Peyer's patch (tissue), 4 donors: ENCODE data around the gene CACNA2D1.

ENCODE experiments used
- POLR2A ChIP-seq, 2 donors: fragments of 450-650 bp; IDR thresholded peaks; one replicate each; pipeline ENCODE4 v1.5.1; 2017; ENCODE audit warnings: antibody characterized with exemption in 2 of 2, mild to moderate bottlenecking in 2 of 2, moderate library complexity in 2 of 2
- TF ChIP-seq, protein P1 (sequence below), 6 experiments: fragments of 450-650 bp in 4 of 6; fragments of 200-600 bp in 2 of 6; sonication (generic) in 1 of 6; IDR thresholded peaks; one replicate each; pipeline ENCODE4 v1.5.1; 2017 to 2019; ENCODE audit warnings: antibody characterized with exemption in 6 of 6, mild to moderate bottlenecking in 3 of 6, moderate library complexity in 1 of 6

DNA sequence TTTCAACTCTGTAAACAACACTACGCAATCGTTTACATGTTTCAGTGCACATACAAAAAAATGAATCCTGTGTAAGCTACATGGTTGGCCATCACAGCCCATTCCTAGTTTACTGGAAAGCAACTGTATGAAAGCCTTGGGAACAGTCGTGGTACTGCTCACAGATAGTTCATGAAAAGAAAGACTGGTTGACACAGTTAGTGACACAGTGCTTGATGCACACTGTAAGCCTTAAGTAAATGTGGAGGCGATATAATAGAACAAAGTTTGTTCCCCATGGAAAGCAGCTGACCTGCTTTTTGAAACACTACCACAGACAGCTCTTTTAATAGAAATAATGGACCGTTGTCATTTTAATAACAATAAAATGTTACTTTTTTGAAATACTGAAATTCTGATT is 5.1 kb downstream of the CACNA2D1 start:
- TF ChIP-seq, protein P1, sequence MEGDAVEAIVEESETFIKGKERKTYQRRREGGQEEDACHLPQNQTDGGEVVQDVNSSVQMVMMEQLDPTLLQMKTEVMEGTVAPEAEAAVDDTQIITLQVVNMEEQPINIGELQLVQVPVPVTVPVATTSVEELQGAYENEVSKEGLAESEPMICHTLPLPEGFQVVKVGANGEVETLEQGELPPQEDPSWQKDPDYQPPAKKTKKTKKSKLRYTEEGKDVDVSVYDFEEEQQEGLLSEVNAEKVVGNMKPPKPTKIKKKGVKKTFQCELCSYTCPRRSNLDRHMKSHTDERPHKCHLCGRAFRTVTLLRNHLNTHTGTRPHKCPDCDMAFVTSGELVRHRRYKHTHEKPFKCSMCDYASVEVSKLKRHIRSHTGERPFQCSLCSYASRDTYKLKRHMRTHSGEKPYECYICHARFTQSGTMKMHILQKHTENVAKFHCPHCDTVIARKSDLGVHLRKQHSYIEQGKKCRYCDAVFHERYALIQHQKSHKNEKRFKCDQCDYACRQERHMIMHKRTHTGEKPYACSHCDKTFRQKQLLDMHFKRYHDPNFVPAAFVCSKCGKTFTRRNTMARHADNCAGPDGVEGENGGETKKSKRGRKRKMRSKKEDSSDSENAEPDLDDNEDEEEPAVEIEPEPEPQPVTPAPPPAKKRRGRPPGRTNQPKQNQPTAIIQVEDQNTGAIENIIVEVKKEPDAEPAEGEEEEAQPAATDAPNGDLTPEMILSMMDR (IDR thresholded peaks at IDR 0.05) = no peak
- no peak for TF ChIP-seq POLR2A (IDR thresholded peaks at IDR 0.05)
